GM12801 (cell line): ENCODE data around the gene RFLNA.

Source experiments
- TF ChIP-seq, protein P1 (sequence below): IDR thresholded peaks from one replicate; pipeline ENCODE4 v1.5.1; 2011; ENCODE audit warnings: control low read depth; ENCODE audit not compliant: insufficient read length; ENCODE audit errors: extremely low read depth

Gene RFLNA

DNA sequence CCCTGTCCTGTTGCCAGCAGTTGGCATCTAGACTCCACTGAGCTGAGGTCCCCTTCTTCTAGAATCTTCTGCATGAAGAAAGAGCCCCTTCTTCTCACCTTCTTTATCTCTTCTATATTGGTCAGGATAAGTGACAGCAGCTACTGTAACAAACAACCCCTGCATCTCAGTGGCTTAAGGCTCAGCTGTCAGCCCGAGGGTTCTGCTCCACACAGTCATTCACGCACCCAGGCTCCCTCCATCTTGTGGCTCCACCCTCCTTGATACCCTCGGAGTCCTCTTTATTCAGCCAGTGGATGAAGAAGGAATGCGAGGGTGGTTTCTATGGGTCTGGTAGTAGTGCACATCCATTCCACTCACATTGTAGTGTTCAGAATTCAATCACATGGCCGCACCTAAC lies 10.5 kb upstream of the RFLNA start:
- TF ChIP-seq, protein P1, sequence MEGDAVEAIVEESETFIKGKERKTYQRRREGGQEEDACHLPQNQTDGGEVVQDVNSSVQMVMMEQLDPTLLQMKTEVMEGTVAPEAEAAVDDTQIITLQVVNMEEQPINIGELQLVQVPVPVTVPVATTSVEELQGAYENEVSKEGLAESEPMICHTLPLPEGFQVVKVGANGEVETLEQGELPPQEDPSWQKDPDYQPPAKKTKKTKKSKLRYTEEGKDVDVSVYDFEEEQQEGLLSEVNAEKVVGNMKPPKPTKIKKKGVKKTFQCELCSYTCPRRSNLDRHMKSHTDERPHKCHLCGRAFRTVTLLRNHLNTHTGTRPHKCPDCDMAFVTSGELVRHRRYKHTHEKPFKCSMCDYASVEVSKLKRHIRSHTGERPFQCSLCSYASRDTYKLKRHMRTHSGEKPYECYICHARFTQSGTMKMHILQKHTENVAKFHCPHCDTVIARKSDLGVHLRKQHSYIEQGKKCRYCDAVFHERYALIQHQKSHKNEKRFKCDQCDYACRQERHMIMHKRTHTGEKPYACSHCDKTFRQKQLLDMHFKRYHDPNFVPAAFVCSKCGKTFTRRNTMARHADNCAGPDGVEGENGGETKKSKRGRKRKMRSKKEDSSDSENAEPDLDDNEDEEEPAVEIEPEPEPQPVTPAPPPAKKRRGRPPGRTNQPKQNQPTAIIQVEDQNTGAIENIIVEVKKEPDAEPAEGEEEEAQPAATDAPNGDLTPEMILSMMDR = no peak

DNA sequence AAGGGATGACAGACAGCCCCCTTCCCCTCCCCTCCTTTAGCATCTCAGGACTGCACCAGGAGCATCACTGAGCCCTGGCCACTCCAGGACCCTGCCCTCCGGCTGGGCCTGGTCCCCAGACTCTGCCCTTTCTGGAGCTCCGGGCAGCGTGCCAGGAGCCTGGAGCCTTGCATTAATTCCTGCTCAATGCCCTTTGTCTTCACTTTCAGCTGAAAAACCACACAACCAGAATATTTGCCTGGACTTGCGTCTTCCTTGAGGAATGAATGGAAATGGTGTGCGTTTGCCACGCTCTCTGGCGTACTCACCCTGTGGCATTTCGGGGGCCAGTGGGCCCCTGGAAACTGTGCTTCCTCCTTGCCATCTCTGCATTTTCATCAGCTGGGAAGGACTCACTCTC lies 8.5 kb upstream of the RFLNA start:
- TF ChIP-seq, protein P1 = no peak

DNA sequence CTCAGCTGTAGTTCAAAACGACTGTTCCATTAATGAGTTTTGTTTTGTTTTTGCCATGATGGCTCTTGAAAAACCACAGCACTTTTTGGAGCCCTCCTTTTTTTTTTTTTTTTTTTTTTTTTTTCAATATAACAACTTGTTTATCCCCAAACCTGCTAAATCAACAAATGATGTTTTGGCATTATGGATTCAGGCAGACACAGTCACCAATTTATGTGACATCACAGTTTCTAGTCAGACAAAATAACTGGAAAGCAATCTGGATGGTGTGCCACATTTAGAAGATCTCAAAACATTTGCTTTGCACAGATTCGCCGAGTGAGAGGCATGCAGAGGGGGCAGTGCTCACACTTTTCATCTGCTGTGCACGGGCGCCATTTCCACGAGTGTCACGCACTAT lies 7.9 kb upstream of the RFLNA start:
- TF ChIP-seq, protein P1 = no peak

DNA sequence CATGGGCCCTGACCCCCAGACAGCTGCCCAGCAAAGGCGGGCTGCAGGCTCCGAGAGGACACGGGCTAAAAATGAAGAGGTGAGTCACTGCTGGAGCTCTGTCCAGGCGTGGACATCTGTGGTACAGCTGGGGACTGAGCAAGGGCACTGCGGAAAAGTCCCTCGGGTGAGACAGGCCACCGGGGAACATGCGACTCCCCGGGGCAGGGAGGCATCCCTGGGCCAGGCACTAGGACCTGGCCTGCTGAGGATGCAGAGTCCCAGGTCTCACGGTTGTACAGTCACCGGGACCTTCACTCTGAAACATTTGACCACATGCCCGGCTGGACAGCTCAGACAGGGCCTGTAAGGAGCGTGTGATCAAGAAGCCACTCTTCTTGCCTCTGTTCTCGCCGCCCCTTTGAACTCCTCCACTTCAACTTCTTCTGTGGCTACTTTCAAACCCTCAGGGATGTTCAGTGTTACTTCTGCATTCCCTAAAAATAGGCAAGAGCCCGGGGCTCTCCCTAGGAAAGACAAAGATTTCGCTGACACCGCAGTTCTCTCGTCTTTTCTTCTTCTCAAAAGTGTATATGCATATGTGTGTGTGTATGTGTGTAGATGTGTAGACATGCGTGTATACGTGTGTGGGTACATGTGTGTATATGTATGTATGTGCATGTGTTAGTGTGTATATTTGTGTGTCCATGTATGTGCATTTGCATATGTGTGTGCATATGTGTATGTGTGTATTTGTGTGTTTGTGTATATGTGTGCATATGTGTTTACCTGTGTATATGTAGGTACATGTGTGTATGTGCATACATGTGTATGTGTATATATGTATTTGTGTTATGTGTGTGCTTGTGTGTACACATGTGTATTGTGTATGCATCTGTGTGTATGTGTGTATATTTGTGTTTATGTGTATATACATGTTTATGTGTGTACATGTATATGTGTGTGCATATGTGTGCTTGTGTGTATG lies 5.0 kb upstream of the RFLNA start:
- TF ChIP-seq, protein P1 = no peak

DNA sequence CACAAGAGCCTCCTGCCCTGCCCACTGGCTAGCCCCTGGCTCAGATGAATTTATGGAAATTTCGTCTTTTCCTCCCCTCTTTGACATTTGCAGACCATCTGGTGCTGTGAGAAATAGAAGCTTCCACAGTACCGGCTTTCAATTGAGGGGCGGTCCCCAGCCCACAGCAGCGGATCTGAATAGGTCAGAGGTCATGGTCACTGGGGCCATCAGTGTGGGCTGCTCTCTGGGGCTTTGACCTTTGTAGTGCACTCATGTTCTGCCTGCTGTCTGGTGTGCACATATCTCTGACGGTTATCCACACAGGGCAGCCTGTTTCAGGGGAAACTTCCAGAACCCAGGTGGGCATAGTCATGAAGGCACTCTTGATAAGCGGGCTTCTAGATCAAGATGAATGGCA lies 2.5 kb upstream of the RFLNA start:
- TF ChIP-seq, protein P1 = no peak

DNA sequence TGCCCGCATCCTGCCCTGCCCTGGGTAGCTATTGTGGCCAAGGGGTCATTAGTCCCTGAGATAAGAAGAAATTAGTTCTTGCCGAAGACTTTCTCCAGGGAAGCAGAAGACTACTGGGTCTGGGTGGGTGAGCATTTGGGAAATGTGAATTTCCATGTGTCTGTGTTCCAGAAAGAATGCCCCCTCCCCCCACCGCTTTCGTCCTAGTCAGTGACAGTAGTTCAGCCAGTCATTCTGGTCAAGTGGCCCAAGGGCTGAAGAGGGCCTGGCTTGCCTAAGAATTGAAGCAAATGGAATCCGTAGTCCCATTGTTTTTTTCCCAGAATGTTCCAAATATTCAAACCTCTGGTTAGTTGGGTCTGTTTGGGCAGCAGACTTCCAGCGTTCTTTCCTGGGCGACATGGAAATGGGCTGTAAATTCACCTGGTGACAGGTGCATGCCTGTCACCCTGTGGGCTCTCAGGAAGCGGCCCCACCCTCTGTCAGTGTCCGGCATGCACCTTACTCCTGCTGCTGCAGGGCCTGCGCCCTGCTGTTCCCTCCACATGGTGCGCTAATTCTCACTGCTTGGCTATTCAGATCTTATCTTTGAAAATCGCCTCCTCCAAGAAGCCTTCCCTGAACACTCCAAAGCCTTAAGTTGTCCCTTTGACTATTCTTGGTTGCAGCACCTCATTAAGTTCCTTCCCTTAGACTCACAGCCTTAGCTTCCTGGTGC lies 1.4 kb upstream of the RFLNA start:
- TF ChIP-seq, protein P1 = no peak

DNA sequence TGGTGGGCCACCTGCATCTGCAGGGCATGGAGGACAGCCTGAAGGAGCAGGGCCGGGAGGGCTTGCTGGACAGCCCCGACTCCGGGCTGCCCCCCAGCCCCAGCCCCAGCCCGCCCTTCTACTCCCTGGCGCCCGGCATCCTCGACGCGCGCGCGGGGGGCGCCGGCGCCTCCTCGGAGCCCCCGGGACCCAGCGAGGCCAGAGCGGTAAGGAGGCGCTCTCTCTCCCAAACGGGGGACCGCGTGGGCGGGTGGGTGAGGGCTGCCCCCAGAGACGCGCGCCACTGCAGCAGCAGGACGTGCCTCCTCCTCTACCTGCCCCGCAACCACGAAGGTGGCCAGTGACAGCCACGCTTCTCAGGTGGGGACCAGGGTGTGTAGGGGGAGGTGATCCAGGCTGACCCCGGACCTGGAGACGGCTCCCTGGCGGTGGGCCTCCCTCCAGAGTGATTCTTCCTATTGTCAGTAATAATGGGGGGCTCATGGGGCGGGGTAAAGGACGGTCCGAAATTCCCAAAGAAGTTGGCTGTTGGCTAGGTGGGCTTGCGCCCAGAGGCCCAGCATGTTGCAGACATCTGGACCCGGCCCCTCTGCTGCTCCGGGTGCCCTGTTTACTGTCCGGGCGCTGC lies 652 bp downstream of the RFLNA start:
- TF ChIP-seq, protein P1 = no peak
